Measurements from ENCODE around the gene C14orf93. TPM values are rescaled to one million over a fixed set of nuclear protein-coding genes. Genes with fewer than 3 reads are reported as not detected.

C14orf93 gene
- total and polyA plus RNA-seq, 2 donors (not counting 1 experiment from before 2014, with no cell fraction given): 17.9 to 26.8 TPM

- ATAC-seq (ENCODE audit: low read depth) (no peak), DNase-seq (no peak)
- Histone ChIP-seq H3K4me1 (ENCODE audit: control insufficient read depth in 2 of 2, insufficient read depth in 2 of 2, low read length in 2 of 2) (peaks cover 26 to 36% of the 10 kb centered on the region in 2 donors), H3K79me2 (ENCODE audit: control insufficient read depth, insufficient read depth, low read length) (no peaks in the 10 kb centered on the region), H3K9me3 (ENCODE audit: control extremely low read depth in 1 of 3, control insufficient read depth in 2 of 3, insufficient read depth in 1 of 3, low read length in 2 of 3) (peaks cover 0 to 8% (median 0%) of the 10 kb centered on the region in 3 donors), H3K9ac (ENCODE audit: low read length) (peak overlapping the region; percentile 71), H3K36me3 (replicated peaks in 1 of 2; ENCODE audit: control extremely low read depth in 1 of 2, control insufficient read depth in 1 of 2, extremely low read depth in 1 of 2, insufficient read depth in 2 of 2, low read length in 1 of 2) (no peaks in the 10 kb centered on the region), H4K20me1 (ENCODE audit: control insufficient read depth, insufficient read depth, low read length, poor library complexity, severe bottlenecking) (no peaks in the 10 kb centered on the region), H2AFZ (ENCODE audit: insufficient read depth, low read depth, low read length, poor library complexity, severe bottlenecking) (peak overlapping the region; percentile 90), H3K27me3 (replicated peaks in 1 of 4; ENCODE audit: control extremely low read depth in 1 of 4, control insufficient read depth in 3 of 4, insufficient read depth in 4 of 4, low read length in 3 of 4) (peaks cover 0 to 36% (median 15%) of the 10 kb centered on the region in 4 experiments), H3K27ac (ENCODE audit: low read length in 2 of 2) (no peak overlapping the region), H3K4me2 (replicated peaks; ENCODE audit: low read depth, low read length, poor library complexity, severe bottlenecking) (peak overlapping the region; percentile 95), H3K4me3 (ENCODE audit: control extremely low read depth in 1 of 5, extremely low read depth in 1 of 5, insufficient read depth in 1 of 5, low read depth in 2 of 5, low read length in 4 of 5) (peak overlapping the region in 4 of 5 experiments; percentile 30 to 80 (median 63))
- ChIA-PET POLR2A (interaction anchor here (0.6 kb wide), 1 partner anchor 355 kb away, joined by 4 read pairs; no protein-coding TSS in a partner anchor), CTCF (interaction anchor here (0.8 to 36.3 kb wide), 8 partner anchors 8 to 596 kb away, joined by 3 to 1134 read pairs (median 49); partner anchors contain the start of genes C14orf93 and CDH24)
- H3K27me3 Mint-ChIP-seq: peaks cover 4% of the 10 kb centered on the region
- 2% methylated on average over 17 of the region's 41 CpGs for WGBS (ENCODE audit: insufficient coverage)
- intact Hi-C loops (cut with micrococcal nuclease): loop anchor here (5.0 to 10.0 kb wide), 2 partner anchors 108 to 666 kb away; partner anchors contain the start of gene LRP10
- peaks cover 15% of the 10 kb centered on the region for H3K4me1 Mint-ChIP-seq
- H3K27ac Mint-ChIP-seq: no peak overlapping the region
- peak overlapping the region; percentile 71 for H3K4me3 Mint-ChIP-seq
- TF ChIP-seq EZH2 (IDR thresholded peaks at IDR 0.05; ENCODE audit: borderline replicate concordance, insufficient read depth, low read depth, low read length, poor library complexity, severe bottlenecking) (no peak), CTCF (IDR thresholded peaks at IDR 0.05) (no peak)
- H3K9me3 Mint-ChIP-seq (ENCODE audit: insufficient read depth): no peaks in the 10 kb centered on the region
These were observed 29.3 kb downstream of the C14orf93 start for GRCh38 chr14:22980672-22981089.

GRCh38 chr14:22979748-22980392 lies 30.1 kb downstream of the C14orf93 start:
- Histone ChIP-seq H3K27ac (ENCODE audit: low read length in 2 of 2) (no peak overlapping the region), H3K9me3 (ENCODE audit: control extremely low read depth in 1 of 3, control insufficient read depth in 2 of 3, insufficient read depth in 1 of 3, low read length in 2 of 3) (peaks cover 0 to 8% (median 0%) of the 10 kb centered on the region in 3 donors), H3K27me3 (replicated peaks in 1 of 4; ENCODE audit: control extremely low read depth in 1 of 4, control insufficient read depth in 3 of 4, insufficient read depth in 4 of 4, low read length in 3 of 4) (peaks cover 0 to 36% (median 15%) of the 10 kb centered on the region in 4 experiments), H3K9ac (ENCODE audit: low read length) (no peak overlapping the region), H3K36me3 (replicated peaks in 1 of 2; ENCODE audit: control extremely low read depth in 1 of 2, control insufficient read depth in 1 of 2, extremely low read depth in 1 of 2, insufficient read depth in 2 of 2, low read length in 1 of 2) (no peaks in the 10 kb centered on the region), H3K4me2 (replicated peaks; ENCODE audit: low read depth, low read length, poor library complexity, severe bottlenecking) (peak overlapping the region; percentile 95), H3K4me1 (ENCODE audit: control insufficient read depth in 2 of 2, insufficient read depth in 2 of 2, low read length in 2 of 2) (peaks cover 26 to 36% of the 10 kb centered on the region in 2 donors), H3K4me3 (ENCODE audit: control extremely low read depth in 1 of 5, extremely low read depth in 1 of 5, insufficient read depth in 1 of 5, low read depth in 2 of 5, low read length in 4 of 5) (no peak overlapping the region), H3K79me2 (ENCODE audit: control insufficient read depth, insufficient read depth, low read length) (no peaks in the 10 kb centered on the region), H2AFZ (ENCODE audit: insufficient read depth, low read depth, low read length, poor library complexity, severe bottlenecking) (no peak overlapping the region), H4K20me1 (ENCODE audit: control insufficient read depth, insufficient read depth, low read length, poor library complexity, severe bottlenecking) (no peaks in the 10 kb centered on the region)
- Mint-ChIP-seq H3K27me3 (peaks cover 4% of the 10 kb centered on the region), H3K4me3 (peak overlapping the region; percentile 71), H3K4me1 (peaks cover 15% of the 10 kb centered on the region), H3K9me3 (ENCODE audit: insufficient read depth) (no peaks in the 10 kb centered on the region), H3K27ac (no peak overlapping the region)
- 11% methylated on average over 1 of the region's 8 CpGs for WGBS (ENCODE audit: insufficient coverage)
- ChIA-PET CTCF (interaction anchor here (2.5 to 36.3 kb wide), 3 partner anchors 80 to 409 kb away, joined by 9 to 1134 read pairs (median 105); partner anchors contain the start of gene CDH24), POLR2A (no interaction called here)
- TF ChIP-seq EZH2 (IDR thresholded peaks at IDR 0.05; ENCODE audit: borderline replicate concordance, insufficient read depth, low read depth, low read length, poor library complexity, severe bottlenecking) (no peak), CTCF (IDR thresholded peaks at IDR 0.05) (no peak)
- DNase-seq (peak; percentile 24), ATAC-seq (ENCODE audit: low read depth) (no peak)
- intact Hi-C loops (cut with micrococcal nuclease): loop anchor here (5.0 to 10.0 kb wide), 2 partner anchors 108 to 665 kb away; partner anchors contain the start of gene LRP10
